K562 (cell line): ENCODE measurements around the gene TIMM44. TPM values are rescaled to one million over a fixed set of nuclear protein-coding genes. Genes with fewer than 3 reads are reported as not detected.

Experiments
- ATAC-seq: fragments of 200-7000 bp; cut with Tn5 transposase; 3 replicates; pipeline ENCODE4 v1.9.1; 2020; ENCODE audit warnings: moderate library complexity
- BruUV-seq: library from RNA; stranded (reverse); fragments of 400-500 nt; replicated peaks from 2 replicates; lab custom pipeline; 2021; lab: Mats Ljungman, UMichigan
- CTCF ChIA-PET: fragments of 300-600 bp; formaldehyde crosslinking; extraction: SDS; loops from one replicate; lab custom pipeline; 2021; ENCODE audit warnings: low intra/inter-chr PET ratio; lab: Yijun Ruan, JAX
- POLR2A ChIA-PET: fragments of 300-600, 350-650 bp; sonication (Branson Sonifier 250); formaldehyde crosslinking; extraction: SDS; loops from one replicate; lab custom pipeline; 2021; ENCODE audit warnings: antibody characterized with exemption, inconsistent platforms; lab: Yijun Ruan, JAX
- DNase-seq, 4 experiments: peaks; one replicate each; pipeline versions ENCODE4 v3.0.0 to v3.0.0-alpha.2; 2011 to 2018; ENCODE audit warnings: low spot score in 3 of 4, mixed read lengths in 3 of 4; ENCODE audit errors: extremely low read depth in 1 of 4
- FAIRE-seq: peaks from 2 replicates; lab custom pipeline; 2011; peaks lifted over from hg19 to GRCh38; lab: Jason Lieb, UNC
- H2AFZ ChIP-seq: 2 replicates; pipeline ENCODE4 v1.6.0; 2011; ENCODE audit warnings: low read depth, low read length, control low read depth, inconsistent platforms
- H3K27ac ChIP-seq: fragments of 200-600 bp; 3 replicates; pipeline ENCODE4 v1.8.0; 2011; ENCODE audit warnings: low read depth, mild to moderate bottlenecking, control low read depth, inconsistent platforms, low read length, moderate library complexity, mixed read lengths; ENCODE audit errors: extremely low read depth
- H3K27me3 ChIP-seq, 2 experiments: fragments of 300-600 bp in 1 of 2; 2 replicates in 1 of 2; 3 replicates in 1 of 2; pipeline versions ENCODE4 v1.6.0 to v1.8.0; 2011; ENCODE audit warnings: inconsistent platforms in 2 of 2, low read length in 2 of 2, mild to moderate bottlenecking in 1 of 2, mixed read lengths in 1 of 2, moderate library complexity in 1 of 2; ENCODE audit not compliant: control insufficient read depth in 2 of 2, insufficient read depth in 2 of 2
- H3K36me3 ChIP-seq: fragments of 300-600 bp; 3 replicates; pipeline ENCODE4 v1.8.0; 2011; ENCODE audit warnings: mild to moderate bottlenecking, low read length, inconsistent platforms; ENCODE audit not compliant: control insufficient read depth, insufficient read depth
- H3K4me1 ChIP-seq, 2 experiments: fragments of 200-600 bp in 1 of 2; replicated peaks in 1 of 2; 2 replicates in 1 of 2; 3 replicates in 1 of 2; pipeline versions ENCODE4 v1.5.1 to v1.8.0; 2011; ENCODE audit warnings: inconsistent platforms in 2 of 2, low read length in 2 of 2, mild to moderate bottlenecking in 1 of 2, mixed read lengths in 1 of 2, moderate library complexity in 1 of 2; ENCODE audit not compliant: control insufficient read depth in 2 of 2, insufficient read depth in 2 of 2
- H3K4me2 ChIP-seq: 2 replicates; pipeline ENCODE4 v1.6.1; 2011; ENCODE audit warnings: low read length, control low read depth, inconsistent platforms, mixed read lengths; ENCODE audit not compliant: insufficient read depth
- H3K4me3 ChIP-seq: fragments of 200-600 bp; sonication (generic), shearing (Covaris generic); 2 replicates; pipeline ENCODE4 v1.5.1; 2016; ENCODE audit warnings: control low read depth, inconsistent platforms
- H3K79me2 ChIP-seq: fragments of 200-600 bp; 3 replicates; pipeline ENCODE4 v1.8.0; 2011; ENCODE audit warnings: low read length, inconsistent platforms; ENCODE audit not compliant: control insufficient read depth, insufficient read depth
- H3K9ac ChIP-seq, 2 experiments: 2 replicates each; pipeline versions ENCODE4 v1.6.0 to v1.6.1; 2011; ENCODE audit warnings: low read depth in 2 of 2, low read length in 2 of 2, control low read depth in 1 of 2, inconsistent platforms in 1 of 2, mild to moderate bottlenecking in 1 of 2, mixed read lengths in 1 of 2; ENCODE audit not compliant: insufficient read depth in 1 of 2
- H3K9me1 ChIP-seq: one replicate; pipeline ENCODE4 v1.6.0; 2011; ENCODE audit warnings: inconsistent platforms, mild to moderate bottlenecking, low read length, moderate library complexity; ENCODE audit not compliant: control insufficient read depth, insufficient read depth
- H3K9me3 ChIP-seq: replicated peaks from 2 replicates; pipeline ENCODE4 v1.5.1; 2011; ENCODE audit warnings: low read depth, low read length, inconsistent platforms; ENCODE audit not compliant: control insufficient read depth, insufficient read depth
- H4K20me1 ChIP-seq: replicated peaks from 2 replicates; pipeline ENCODE4 v1.6.1; 2011; ENCODE audit warnings: low read length, inconsistent platforms, mixed read lengths; ENCODE audit not compliant: control insufficient read depth, insufficient read depth
- ESRRA ChIP-seq: fragments of 450-650 bp; IDR thresholded peaks from 2 replicates; pipeline ENCODE4 v1.6.1; 2014; ENCODE audit warnings: low read depth, mild to moderate bottlenecking, moderate library complexity, borderline replicate concordance
- KLF10 ChIP-seq: fragments of 250-450 bp; sonication (Bioruptor Pico); IDR thresholded peaks from 2 replicates; pipeline ENCODE4 v1.6.1; 2021; ENCODE audit warnings: matching md5 sums
- LEF1 ChIP-seq: fragments of 450-650 bp; IDR thresholded peaks from 2 replicates; pipeline ENCODE4 v1.6.1; 2016; ENCODE audit warnings: mild to moderate bottlenecking
- NONO ChIP-seq, 2 experiments: fragments of 200-400 bp in 1 of 2; fragments of 450-650 bp in 1 of 2; formaldehyde crosslinking in 1 of 2; IDR thresholded peaks; 2 replicates each; pipeline ENCODE4 v1.6.1; 2017; ENCODE audit warnings: low read depth in 2 of 2, mild to moderate bottlenecking in 2 of 2, moderate library complexity in 2 of 2, low read length in 1 of 2
- NR1H2 ChIP-seq: sonication (generic); formaldehyde crosslinking; IDR thresholded peaks from 2 replicates; pipeline ENCODE4 v1.4.0; 2020; ENCODE audit warnings: mild to moderate bottlenecking, missing genetic modification reagents
- POLR2A ChIP-seq: fragments of 450-650 bp; conservative IDR thresholded peaks from 2 replicates; pipeline ENCODE4 v1.6.1; 2016
- POLR2AphosphoS2 ChIP-seq: IDR thresholded peaks from 2 replicates; pipeline ENCODE4 v1.6.1; 2012; ENCODE audit warnings: low read length, improper control_type of control experiment
- POLR2G ChIP-seq: fragments of 200-400 bp; formaldehyde crosslinking; IDR thresholded peaks from 2 replicates; pipeline ENCODE4 v1.6.1; 2017; ENCODE audit warnings: low read depth, mild to moderate bottlenecking, antibody characterized with exemption, low read length, moderate library complexity
- PYGO2 ChIP-seq: fragments of 450-650 bp; IDR thresholded peaks from 2 replicates; pipeline ENCODE4 v1.6.1; 2016; ENCODE audit warnings: mild to moderate bottlenecking, missing genetic modification characterization, moderate library complexity, missing compliant biosample characterization
- RBFOX2 ChIP-seq: fragments of 200-400 bp; formaldehyde crosslinking; IDR thresholded peaks from 2 replicates; pipeline ENCODE4 v1.6.1; 2017; ENCODE audit warnings: low read depth, mild to moderate bottlenecking, low read length, moderate library complexity
- SIN3B ChIP-seq: fragments of 450-650 bp; IDR thresholded peaks from 2 replicates; pipeline ENCODE4 v1.6.1; 2017; ENCODE audit warnings: low read depth, mild to moderate bottlenecking, moderate library complexity
- ZNF263 ChIP-seq: sonication (generic); formaldehyde crosslinking; IDR thresholded peaks from 2 replicates; pipeline ENCODE4 v1.8.0; 2022; ENCODE audit warnings: mild to moderate bottlenecking, missing genetic modification reagents, borderline replicate concordance
- ZSCAN29 ChIP-seq: fragments of 450-650 bp; IDR thresholded peaks from 2 replicates; pipeline ENCODE4 v1.6.1; 2017
- WGBS: fragments of 100-300 bp; shearing (Covaris generic); methylation state at CpG from one replicate; pipeline ENCODE4 v1.1.6; 2016; ENCODE audit warnings: low coverage, mixed read lengths; ENCODE audit not compliant: insufficient coverage; ENCODE audit errors: missing lambda C conversion rate; 5-methylcytosine and 5-hydroxymethylcytosine counted together
- in situ Hi-C: fragments of 300-500 bp; cut with MboI; formaldehyde crosslinking; loops from 4 replicates; pipeline ENCODE4 v1.15.0; 2018; ENCODE audit warnings: inconsistent platforms, mixed read lengths
- intact Hi-C: fragments of 100-400 bp; cut with micrococcal nuclease; formaldehyde crosslinking; loops from 2 replicates; pipeline ENCODE4 v1.14.2; 2022
- polyA plus RNA-seq, 8 experiments: library from polyadenylated mRNA; depleted of rRNA in 4 of 8; stranded (reverse) in 5 of 8; unstranded in 3 of 8; fragments of >200 nt; fragmentation: Nextera tagmentation in 2 of 8; fragmentation: Illumina TruSeq in 1 of 8; extraction: Ambion mirVana in 2 of 8; extraction: Trizol in 1 of 8; gene quantifications; 2 replicates each; pipeline versions ENCODE4 v1.2.1 to v1.2.3, GENCODE V29; 2011 to 2014; ENCODE audit warnings: inconsistent platforms in 1 of 8, missing spikeins in 1 of 8
- total RNA-seq, 7 experiments: library from RNA; depleted of rRNA in 6 of 7; stranded (reverse); fragments of >200 nt in 6 of 7; fragmentation: Illumina TruSeq in 2 of 7; extraction: Trizol in 2 of 7; gene quantifications; 2 replicates each; pipeline versions ENCODE4 v1.2.1 to v1.2.3, GENCODE V29; 2011 to 2021; ENCODE audit warnings: low replicate concordance in 1 of 7
- TF ChIP-seq, protein P1 (sequence below): sonication (generic); formaldehyde crosslinking; IDR thresholded peaks from 2 replicates; pipeline ENCODE4 v1.8.1; 2023; ENCODE audit warnings: mild to moderate bottlenecking, missing genetic modification reagents
- TF ChIP-seq, protein P2 (sequence below), 2 experiments: fragments of 450-650 bp in 1 of 2; sonication (generic) in 1 of 2; formaldehyde crosslinking in 1 of 2; IDR thresholded peaks in 1 of 2; conservative IDR thresholded peaks in 1 of 2; 2 replicates each; pipeline versions ENCODE4 v1.6.1 to v1.8.1; 2016 to 2023; ENCODE audit warnings: mild to moderate bottlenecking in 2 of 2, moderate library complexity in 2 of 2, inconsistent platforms in 1 of 2, missing genetic modification reagents in 1 of 2
- TF ChIP-seq, protein P3 (sequence below): fragments of 450-650 bp; IDR thresholded peaks from 2 replicates; pipeline ENCODE4 v1.6.1; 2016; ENCODE audit warnings: low read depth, mild to moderate bottlenecking, moderate library complexity

TIMM44 gene
- total and polyA plus RNA-seq, 9 of the 15 experiments (the other 6 are each of a cell fraction or from before 2014, with no cell fraction given) = 10.3 to 231 (median 89.3) TPM

DNA sequence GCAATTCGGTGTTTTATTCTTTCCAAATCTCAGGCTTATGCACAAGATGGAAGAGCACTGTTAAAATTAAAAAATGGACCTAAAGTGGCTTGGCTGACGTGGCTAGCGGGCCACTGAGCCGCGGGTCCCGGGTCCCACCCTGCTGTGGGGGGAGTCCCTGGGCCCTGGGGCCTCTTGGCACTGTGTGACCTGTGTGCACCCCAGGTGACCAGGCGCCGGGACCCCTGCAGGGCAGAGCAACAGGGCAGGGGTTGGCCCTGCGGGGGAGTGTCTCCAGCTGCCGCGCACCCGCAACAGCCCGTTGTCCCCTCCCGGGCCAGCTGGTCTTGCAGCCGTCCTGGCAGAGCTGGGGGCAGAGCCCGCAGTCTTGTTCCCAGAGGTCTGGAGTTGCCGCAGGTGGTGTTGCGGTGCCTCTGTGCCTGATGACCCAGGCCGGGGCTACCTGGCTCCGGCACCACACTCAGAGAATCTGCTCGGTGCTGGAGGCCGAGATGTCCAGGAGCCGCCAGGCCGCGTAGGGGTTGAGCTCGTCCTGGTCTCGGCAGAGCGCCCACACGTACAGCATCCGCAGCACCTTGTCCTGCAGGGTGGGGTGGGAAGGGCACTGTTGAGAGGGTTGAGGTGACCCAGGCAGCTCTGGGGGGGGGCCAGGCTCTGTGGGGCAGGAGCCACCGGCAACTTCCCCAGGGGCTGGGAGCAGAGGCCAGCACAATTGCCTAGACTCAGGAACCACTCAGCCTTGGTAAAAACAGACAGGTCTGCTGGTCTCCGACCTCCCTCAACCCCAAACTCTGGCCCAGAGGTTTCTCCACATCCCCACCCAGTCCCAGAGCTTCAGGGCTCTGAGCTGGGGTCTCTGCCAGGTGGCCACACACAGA, 16.5 kb downstream of the TIMM44 start:
- in situ Hi-C loops = no loop called here
- no peak for FAIRE-seq
- Histone ChIP-seq H3K4me2 (peak overlapping the region; percentile 78; the same call in 1 of the 2 replicates), H3K27ac (no peak overlapping the region; the same call in 2 of the 3 replicates), H3K79me2 (no peaks in the 10 kb centered on the region; the same call in 2 of the 3 replicates), H3K4me1 (peaks cover 11 to 85% of the 10 kb centered on the region in 2 experiments), H3K36me3 (peaks cover 53% of the 10 kb centered on the region; the same call in 2 of the 3 replicates), H3K9ac (peak overlapping the region in 1 of 2 experiments; percentile 88; a peak in 2 of 4 replicates), H3K27me3 (no peaks in the 10 kb centered on the region), H3K4me3 (no peak overlapping the region), H4K20me1 (peaks cover 25% of the 10 kb centered on the region), H3K9me3 (no peaks in the 10 kb centered on the region), H3K9me1 (no peaks in the 10 kb centered on the region), H2AFZ (no peak overlapping the region)
- no peak for ATAC-seq
- CTCF ChIA-PET = no interaction called here
- DNase-seq = no peak
- BruUV-seq = TSS peak; percentile 28
- intact Hi-C loops = no loop called here
- 45% methylated on average over 18 of the region's 32 CpGs for WGBS
- POLR2A ChIA-PET = interaction anchor here (0.6 to 2.7 kb wide), 6 partner anchors 9 to 835 kb away, joined by 3 to 17 read pairs (median 4); partner anchors contain the start of genes NDUFA7, RPS28 and TIMM44
- no peak for TF ChIP-seq ZSCAN29
- no peak for TF ChIP-seq PYGO2 (tag)
- no peak for TF ChIP-seq NONO (IDR thresholded peaks at IDR 0.05; ENCODE audit: low read depth in 2 of 2, low read length in 1 of 2)
- TF ChIP-seq LEF1 = 0 out of 2 replicates have a peak, but pooled peaks have one; percentile 8
- TF ChIP-seq, protein P1, sequence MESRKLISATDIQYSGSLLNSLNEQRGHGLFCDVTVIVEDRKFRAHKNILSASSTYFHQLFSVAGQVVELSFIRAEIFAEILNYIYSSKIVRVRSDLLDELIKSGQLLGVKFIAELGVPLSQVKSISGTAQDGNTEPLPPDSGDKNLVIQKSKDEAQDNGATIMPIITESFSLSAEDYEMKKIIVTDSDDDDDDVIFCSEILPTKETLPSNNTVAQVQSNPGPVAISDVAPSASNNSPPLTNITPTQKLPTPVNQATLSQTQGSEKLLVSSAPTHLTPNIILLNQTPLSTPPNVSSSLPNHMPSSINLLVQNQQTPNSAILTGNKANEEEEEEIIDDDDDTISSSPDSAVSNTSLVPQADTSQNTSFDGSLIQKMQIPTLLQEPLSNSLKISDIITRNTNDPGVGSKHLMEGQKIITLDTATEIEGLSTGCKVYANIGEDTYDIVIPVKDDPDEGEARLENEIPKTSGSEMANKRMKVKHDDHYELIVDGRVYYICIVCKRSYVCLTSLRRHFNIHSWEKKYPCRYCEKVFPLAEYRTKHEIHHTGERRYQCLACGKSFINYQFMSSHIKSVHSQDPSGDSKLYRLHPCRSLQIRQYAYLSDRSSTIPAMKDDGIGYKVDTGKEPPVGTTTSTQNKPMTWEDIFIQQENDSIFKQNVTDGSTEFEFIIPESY = peak; percentile 99
- peak; percentile 64 for TF ChIP-seq RBFOX2
- TF ChIP-seq, protein P2, sequence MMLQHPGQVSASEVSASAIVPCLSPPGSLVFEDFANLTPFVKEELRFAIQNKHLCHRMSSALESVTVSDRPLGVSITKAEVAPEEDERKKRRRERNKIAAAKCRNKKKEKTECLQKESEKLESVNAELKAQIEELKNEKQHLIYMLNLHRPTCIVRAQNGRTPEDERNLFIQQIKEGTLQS (IDR thresholded peaks at IDR 0.05) = 0 out of 2 replicates have a peak, but pooled peaks have one; percentile 11
- TF ChIP-seq, protein P2 (CRISPR knock-in tag; conservative IDR thresholded peaks at IDR 0.05) = no peak
- TF ChIP-seq POLR2G = peak; percentile 62
- TF ChIP-seq ZNF263 (CRISPR knock-in tag) = no peak
- TF ChIP-seq ESRRA = no peak
- no peak for TF ChIP-seq KLF10 (CRISPR knock-in tag)
- TF ChIP-seq POLR2A = peak; percentile 46; the same call in 1 of the 2 replicates
- no peak for TF ChIP-seq NR1H2 (CRISPR knock-in tag)
- TF ChIP-seq, protein P3, sequence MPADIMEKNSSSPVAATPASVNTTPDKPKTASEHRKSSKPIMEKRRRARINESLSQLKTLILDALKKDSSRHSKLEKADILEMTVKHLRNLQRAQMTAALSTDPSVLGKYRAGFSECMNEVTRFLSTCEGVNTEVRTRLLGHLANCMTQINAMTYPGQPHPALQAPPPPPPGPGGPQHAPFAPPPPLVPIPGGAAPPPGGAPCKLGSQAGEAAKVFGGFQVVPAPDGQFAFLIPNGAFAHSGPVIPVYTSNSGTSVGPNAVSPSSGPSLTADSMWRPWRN = no peak
- TF ChIP-seq POLR2AphosphoS2 = peak; percentile 94; the same call in 1 of the 2 replicates
- no peak for TF ChIP-seq SIN3B
